ENCODE measurements around the gene WRAP53. TPM values are rescaled to one million over a fixed set of nuclear protein-coding genes. Genes with fewer than 3 reads are reported as not detected.

Gene WRAP53
- total RNA-seq, 1 donor from 2014 or later: 7.3 TPM

GRCh38 chr17:7677388-7678067, 10.7 kb upstream of the WRAP53 start:
- Histone ChIP-seq H3K36me3 (ENCODE audit: control insufficient read depth in 3 of 3, insufficient read depth in 3 of 3, low read length in 3 of 3) (peaks cover 24 to 32% (median 26%) of the 10 kb centered on the region in 3 donors), H3K27ac (ENCODE audit: low read depth, low read length) (no peak overlapping the region), H3K9me3 (ENCODE audit: control insufficient read depth in 3 of 3, low read length in 3 of 3) (peaks cover 0 to 3% (median 2%) of the 10 kb centered on the region in 3 donors), H3K4me3 (ENCODE audit: low read length in 3 of 3) (no peak overlapping the region), H3K9ac (ENCODE audit: low read depth in 1 of 3, low read length in 3 of 3) (no peak overlapping the region), H3K4me1 (ENCODE audit: control insufficient read depth in 3 of 3, insufficient read depth in 3 of 3, low read length in 3 of 3) (no peaks in the 10 kb centered on the region), H3K27me3 (ENCODE audit: control insufficient read depth in 3 of 3, insufficient read depth in 3 of 3, low read length in 3 of 3) (no peaks in the 10 kb centered on the region)

GRCh38 chr17:7684851-7685532, 3.3 kb upstream of the WRAP53 start:
- H3K4me3 ChIP-seq (ENCODE audit: low read length in 3 of 3): peak overlapping the region; percentile 4 to 97 (median 87)
- H3K27me3 ChIP-seq (ENCODE audit: control insufficient read depth in 3 of 3, insufficient read depth in 3 of 3, low read length in 3 of 3): no peaks in the 10 kb centered on the region
- H3K27ac ChIP-seq (ENCODE audit: low read depth, low read length): peak overlapping the region; percentile 96
- H3K9me3 ChIP-seq (ENCODE audit: control insufficient read depth in 3 of 3, low read length in 3 of 3): no peaks in the 10 kb centered on the region
- peak overlapping the region; percentile 96 to 99 (median 97) for H3K9ac ChIP-seq (ENCODE audit: low read depth in 1 of 3, low read length in 3 of 3)
- peaks cover 0 to 1% (median 0%) of the 10 kb centered on the region in 3 donors for H3K36me3 ChIP-seq (ENCODE audit: control insufficient read depth in 3 of 3, insufficient read depth in 3 of 3, low read length in 3 of 3)
- H3K4me1 ChIP-seq (ENCODE audit: control insufficient read depth in 3 of 3, insufficient read depth in 3 of 3, low read length in 3 of 3): peaks cover 26 to 39% (median 31%) of the 10 kb centered on the region in 3 donors

- Histone ChIP-seq H3K27ac (ENCODE audit: low read depth, low read length) (peak overlapping the region; percentile 96), H3K9me3 (ENCODE audit: control insufficient read depth in 3 of 3, low read length in 3 of 3) (no peaks in the 10 kb centered on the region), H3K4me3 (ENCODE audit: low read length in 3 of 3) (peak overlapping the region; percentile 87 to 100 (median 97)), H3K9ac (ENCODE audit: low read depth in 1 of 3, low read length in 3 of 3) (peak overlapping the region; percentile 96 to 99 (median 97)), H3K36me3 (ENCODE audit: control insufficient read depth in 3 of 3, insufficient read depth in 3 of 3, low read length in 3 of 3) (peaks cover 0 to 7% (median 0%) of the 10 kb centered on the region in 3 donors), H3K4me1 (ENCODE audit: control insufficient read depth in 3 of 3, insufficient read depth in 3 of 3, low read length in 3 of 3) (peaks cover 26 to 39% (median 31%) of the 10 kb centered on the region in 3 donors), H3K27me3 (ENCODE audit: control insufficient read depth in 3 of 3, insufficient read depth in 3 of 3, low read length in 3 of 3) (no peaks in the 10 kb centered on the region)
Observed at GRCh38 chr17:7685533-7686221, 2.6 kb upstream of the WRAP53 start.

- peak overlapping the region; percentile 87 to 100 (median 97) for H3K4me3 ChIP-seq (ENCODE audit: low read length in 3 of 3)
- peaks cover 26 to 39% (median 31%) of the 10 kb centered on the region in 3 donors for H3K4me1 ChIP-seq (ENCODE audit: control insufficient read depth in 3 of 3, insufficient read depth in 3 of 3, low read length in 3 of 3)
- H3K9me3 ChIP-seq (ENCODE audit: control insufficient read depth in 3 of 3, low read length in 3 of 3): no peaks in the 10 kb centered on the region
- peak overlapping the region; percentile 96 for H3K27ac ChIP-seq (ENCODE audit: low read depth, low read length)
- H3K36me3 ChIP-seq (ENCODE audit: control insufficient read depth in 3 of 3, insufficient read depth in 3 of 3, low read length in 3 of 3): peaks cover 0 to 7% (median 0%) of the 10 kb centered on the region in 3 donors
- no peaks in the 10 kb centered on the region for H3K27me3 ChIP-seq (ENCODE audit: control insufficient read depth in 3 of 3, insufficient read depth in 3 of 3, low read length in 3 of 3)
- peak overlapping the region; percentile 96 to 99 (median 97) for H3K9ac ChIP-seq (ENCODE audit: low read depth in 1 of 3, low read length in 3 of 3)
Observed at GRCh38 chr17:7686222-7687071, 1.8 kb upstream of the WRAP53 start.

- Histone ChIP-seq H3K9me3 (ENCODE audit: control insufficient read depth in 3 of 3, low read length in 3 of 3) (no peaks in the 10 kb centered on the region), H3K4me3 (ENCODE audit: low read length in 3 of 3) (peak within 1 kb of the TSS; percentile 95 to 100 (median 97)), H3K27me3 (ENCODE audit: control insufficient read depth in 3 of 3, insufficient read depth in 3 of 3, low read length in 3 of 3) (no peaks in the 10 kb centered on the region), H3K36me3 (ENCODE audit: control insufficient read depth in 3 of 3, insufficient read depth in 3 of 3, low read length in 3 of 3) (peaks cover 0 to 7% (median 0%) of the 10 kb centered on the region in 3 donors), H3K4me1 (ENCODE audit: control insufficient read depth in 3 of 3, insufficient read depth in 3 of 3, low read length in 3 of 3) (peaks cover 26 to 39% (median 31%) of the 10 kb centered on the region in 3 donors), H3K27ac (ENCODE audit: low read depth, low read length) (peak within 1 kb of the TSS; percentile 96), H3K9ac (ENCODE audit: low read depth in 1 of 3, low read length in 3 of 3) (peak within 1 kb of the TSS; percentile 96 to 99 (median 97))
Observed at GRCh38 chr17:7687072-7687907, 987 bp upstream of the WRAP53 start, which contains the start of gene TP53. Gene TP53, minus strand, starts transcription at chr17:7687490. Its CDS starts 10,896 bp downstream, at chr17:7676594.

GRCh38 chr17:7688808-7689316, 585 bp downstream of the WRAP53 start:
- Histone ChIP-seq H3K27ac (ENCODE audit: low read depth, low read length) (peak overlapping the region; percentile 70), H3K9ac (ENCODE audit: low read depth in 1 of 3, low read length in 3 of 3) (peak overlapping the region; percentile 85 to 87 (median 87)), H3K4me1 (ENCODE audit: control insufficient read depth in 3 of 3, insufficient read depth in 3 of 3, low read length in 3 of 3) (peaks cover 26 to 38% (median 31%) of the 10 kb centered on the region in 3 donors), H3K36me3 (ENCODE audit: control insufficient read depth in 3 of 3, insufficient read depth in 3 of 3, low read length in 3 of 3) (peaks cover 0 to 7% (median 0%) of the 10 kb centered on the region in 3 donors), H3K4me3 (ENCODE audit: low read length in 3 of 3) (peak overlapping the region; percentile 85 to 96 (median 95)), H3K27me3 (ENCODE audit: control insufficient read depth in 3 of 3, insufficient read depth in 3 of 3, low read length in 3 of 3) (no peaks in the 10 kb centered on the region), H3K9me3 (ENCODE audit: control insufficient read depth in 3 of 3, low read length in 3 of 3) (no peaks in the 10 kb centered on the region)

- H3K36me3 ChIP-seq (ENCODE audit: control insufficient read depth in 3 of 3, insufficient read depth in 3 of 3, low read length in 3 of 3): peaks cover 0 to 9% (median 4%) of the 10 kb centered on the region in 3 donors
- H3K4me1 ChIP-seq (ENCODE audit: control insufficient read depth in 3 of 3, insufficient read depth in 3 of 3, low read length in 3 of 3): no peaks in the 10 kb centered on the region
- no peak overlapping the region for H3K9ac ChIP-seq (ENCODE audit: low read depth in 1 of 3, low read length in 3 of 3)
- H3K27me3 ChIP-seq (ENCODE audit: control insufficient read depth in 3 of 3, insufficient read depth in 3 of 3, low read length in 3 of 3): no peaks in the 10 kb centered on the region
- no peak overlapping the region for H3K27ac ChIP-seq (ENCODE audit: low read depth, low read length)
- no peak overlapping the region for H3K4me3 ChIP-seq (ENCODE audit: low read length in 3 of 3)
- H3K9me3 ChIP-seq (ENCODE audit: control insufficient read depth in 3 of 3, low read length in 3 of 3): no peaks in the 10 kb centered on the region
Observed at GRCh38 chr17:7695586-7695985, 7.3 kb downstream of the WRAP53 start.

- H3K9me3 ChIP-seq (ENCODE audit: control insufficient read depth in 3 of 3, low read length in 3 of 3): no peaks in the 10 kb centered on the region
- no peak overlapping the region for H3K9ac ChIP-seq (ENCODE audit: low read depth in 1 of 3, low read length in 3 of 3)
- peaks cover 6 to 7% (median 7%) of the 10 kb centered on the region in 3 donors for H3K27me3 ChIP-seq (ENCODE audit: control insufficient read depth in 3 of 3, insufficient read depth in 3 of 3, low read length in 3 of 3)
- no peak overlapping the region for H3K4me3 ChIP-seq (ENCODE audit: low read length in 3 of 3)
- H3K4me1 ChIP-seq (ENCODE audit: control insufficient read depth in 3 of 3, insufficient read depth in 3 of 3, low read length in 3 of 3): no peaks in the 10 kb centered on the region
- peaks cover 17 to 20% (median 17%) of the 10 kb centered on the region in 3 donors for H3K36me3 ChIP-seq (ENCODE audit: control insufficient read depth in 3 of 3, insufficient read depth in 3 of 3, low read length in 3 of 3)
- no peak overlapping the region for H3K27ac ChIP-seq (ENCODE audit: low read depth, low read length)
Observed at GRCh38 chr17:7697828-7698588, 9.7 kb downstream of the WRAP53 start.

All from skeletal muscle tissue (tissue), 4 donors.